H1 (cell line): Measurements from ENCODE around the gene CLGN. TPM values are rescaled to one million over a fixed set of nuclear protein-coding genes. Genes with fewer than 3 reads are reported as not detected.

Source experiments
- CTCF ChIA-PET: fragments of 300-600 bp; sonication (Branson Sonifier 250); formaldehyde crosslinking; loops from one replicate; lab custom pipeline; 2021; ENCODE audit not compliant: partially characterized antibody; lab: Charles Lee
- POLR2A ChIA-PET: fragments of 300-600 bp; sonication (Branson Sonifier 250); formaldehyde crosslinking; loops from one replicate; lab custom pipeline; 2021; ENCODE audit warnings: inconsistent platforms; ENCODE audit not compliant: partially characterized antibody; lab: Charles Lee
- DNase-seq, 2 experiments: peaks; one replicate each; pipeline versions ENCODE4 v3.0.0 to v3.0.0-alpha.2; 2010 to 2022; ENCODE audit warnings: low spot score in 2 of 2, low read depth in 1 of 2, mixed read lengths in 1 of 2
- FAIRE-seq: peaks from 2 replicates; lab custom pipeline; 2011; peaks lifted over from hg19 to GRCh38; lab: Jason Lieb, UNC
- H2AFZ ChIP-seq: 2 replicates; pipeline ENCODE4 v1.8.1; 2012; ENCODE audit warnings: low read length, inconsistent platforms
- H2AK5ac ChIP-seq: 2 replicates; pipeline ENCODE4 v1.6.1; 2013; ENCODE audit warnings: low read depth, low read length
- H2BK120ac ChIP-seq: replicated peaks from 2 replicates; pipeline ENCODE3; 2013; ENCODE audit warnings: low read depth, low read length, inconsistent platforms
- H2BK12ac ChIP-seq: 2 replicates; pipeline ENCODE4 v1.6.1; 2013; ENCODE audit warnings: low read depth, low read length
- H2BK15ac ChIP-seq: 2 replicates; pipeline ENCODE4 v1.6.1; 2013; ENCODE audit warnings: low read length
- H2BK20ac ChIP-seq: 2 replicates; pipeline ENCODE4 v1.6.1; 2013; ENCODE audit warnings: low read length
- H2BK5ac ChIP-seq: 2 replicates; pipeline ENCODE4 v1.6.1; 2013; ENCODE audit warnings: low read depth, low read length
- H3K14ac ChIP-seq: 2 replicates; pipeline ENCODE4 v1.6.1; 2013; ENCODE audit warnings: inconsistent platforms; ENCODE audit not compliant: insufficient read length
- H3K18ac ChIP-seq: 2 replicates; pipeline ENCODE4 v1.6.1; 2013; ENCODE audit warnings: low read length; ENCODE audit errors: extremely low read depth
- H3K23ac ChIP-seq: 2 replicates; pipeline ENCODE4 v1.6.1; 2013; ENCODE audit warnings: inconsistent platforms; ENCODE audit not compliant: insufficient read length
- H3K23me2 ChIP-seq: 2 replicates; pipeline ENCODE4 v1.6.1; 2013; ENCODE audit warnings: low read depth, low read length
- H3K27ac ChIP-seq: 2 replicates; pipeline ENCODE4 v1.6.1; 2011; ENCODE audit warnings: low read depth, low read length, inconsistent platforms
- H3K27me3 ChIP-seq, 4 experiments: replicated peaks in 1 of 4; 1 replicate in 1 of 4; 2 replicates in 3 of 4; pipeline versions ENCODE4 v1.6.1 to v1.8.1; 2011 to 2013; ENCODE audit warnings: low read length in 3 of 4, mild to moderate bottlenecking in 3 of 4, inconsistent platforms in 2 of 4, mixed read lengths in 2 of 4, moderate library complexity in 1 of 4; ENCODE audit not compliant: control insufficient read depth in 3 of 4, insufficient read depth in 3 of 4; ENCODE audit errors: extremely low read depth in 1 of 4
- H3K36me3 ChIP-seq, 4 experiments: 2 replicates each; pipeline versions ENCODE4 v1.6.1 to v1.8.1; 2011 to 2013; ENCODE audit warnings: mild to moderate bottlenecking in 4 of 4, low read length in 3 of 4, moderate library complexity in 2 of 4, control low read depth in 1 of 4, inconsistent platforms in 1 of 4; ENCODE audit not compliant: insufficient read depth in 4 of 4, control insufficient read depth in 2 of 4
- H3K4ac ChIP-seq: replicated peaks from 2 replicates; pipeline ENCODE3; 2013; ENCODE audit warnings: low read length, low read depth, mixed read lengths, inconsistent platforms; ENCODE audit not compliant: insufficient read length
- H3K4me1 ChIP-seq, 4 experiments: replicated peaks in 1 of 4; 1 replicate in 1 of 4; 2 replicates in 3 of 4; pipeline versions ENCODE4 v1.6.1 to v1.8.1; 2011 to 2013; ENCODE audit warnings: low read length in 3 of 4, inconsistent platforms in 2 of 4, mixed read lengths in 1 of 4; ENCODE audit not compliant: insufficient read depth in 4 of 4, control insufficient read depth in 3 of 4
- H3K4me2 ChIP-seq, 2 experiments: 2 replicates each; pipeline versions ENCODE4 v1.6.1 to v1.8.1; 2011 to 2013; ENCODE audit warnings: low read depth in 2 of 2, low read length in 2 of 2, control low read depth in 1 of 2, inconsistent platforms in 1 of 2, mild to moderate bottlenecking in 1 of 2; ENCODE audit not compliant: insufficient read depth in 1 of 2
- H3K4me3 ChIP-seq, 4 experiments: fragments of 200-600, 300-600 bp in 1 of 4; sonication (generic), shearing (Covaris generic), sonication (Bioruptor Twin) in 1 of 4; 2 replicates each; pipeline versions ENCODE4 v1.5.1 to v1.8.1; 2011 to 2016; ENCODE audit warnings: low read length in 4 of 4, low read depth in 3 of 4, control low read depth in 2 of 4, inconsistent platforms in 2 of 4, mild to moderate bottlenecking in 2 of 4, mixed read lengths in 1 of 4, moderate library complexity in 1 of 4; ENCODE audit not compliant: insufficient read depth in 2 of 4; ENCODE audit errors: extremely low read depth in 1 of 4
- H3K56ac ChIP-seq: replicated peaks from 2 replicates; pipeline ENCODE3; 2013; ENCODE audit warnings: low read depth, mild to moderate bottlenecking, mixed read lengths, low read length, inconsistent platforms; ENCODE audit not compliant: insufficient read length
- H3K79me1 ChIP-seq: 2 replicates; pipeline ENCODE4 v1.6.1; 2013; ENCODE audit warnings: low read depth, low read length, control low read depth
- H3K79me2 ChIP-seq, 2 experiments: 2 replicates each; pipeline versions ENCODE4 v1.6.1 to v1.8.1; 2012 to 2013; ENCODE audit warnings: low read length in 2 of 2, mild to moderate bottlenecking in 2 of 2, inconsistent platforms in 1 of 2; ENCODE audit not compliant: insufficient read depth in 2 of 2, control insufficient read depth in 1 of 2
- H3K9ac ChIP-seq, 4 experiments: replicated peaks in 1 of 4; 1 replicate in 1 of 4; 2 replicates in 3 of 4; pipeline versions ENCODE4 v1.6.1 to v1.8.1; 2011 to 2013; ENCODE audit warnings: low read depth in 3 of 4, low read length in 3 of 4, control low read depth in 2 of 4, mild to moderate bottlenecking in 2 of 4, moderate library complexity in 2 of 4, inconsistent platforms in 1 of 4; ENCODE audit errors: extremely low read depth in 1 of 4
- H3K9me3 ChIP-seq, 2 experiments: 2 replicates each; pipeline versions ENCODE4 v1.6.1 to v1.8.1; 2012 to 2013; ENCODE audit warnings: mild to moderate bottlenecking in 2 of 2, moderate library complexity in 2 of 2, control low read depth in 1 of 2, inconsistent platforms in 1 of 2, low read depth in 1 of 2, low read length in 1 of 2, mixed read lengths in 1 of 2; ENCODE audit not compliant: insufficient read depth in 2 of 2
- H4K20me1 ChIP-seq, 2 experiments: replicated peaks in 1 of 2; 2 replicates each; pipeline versions ENCODE3 to v1.8.1; 2011 to 2013; ENCODE audit warnings: inconsistent platforms in 2 of 2, low read length in 2 of 2, mild to moderate bottlenecking in 1 of 2; ENCODE audit not compliant: insufficient read depth in 2 of 2, control insufficient read depth in 1 of 2
- H4K5ac ChIP-seq: 2 replicates; pipeline ENCODE4 v1.6.1; 2013; ENCODE audit warnings: low read length, low read depth, mixed read lengths, inconsistent platforms; ENCODE audit not compliant: insufficient read length
- H4K8ac ChIP-seq: 2 replicates; pipeline ENCODE4 v1.8.0; 2013; ENCODE audit warnings: mild to moderate bottlenecking, moderate library complexity, low read length, inconsistent platforms; ENCODE audit not compliant: insufficient read depth; ENCODE audit errors: extremely low read depth
- H4K91ac ChIP-seq: replicated peaks from 2 replicates; pipeline ENCODE3; 2013; ENCODE audit warnings: low read length, mixed read lengths, inconsistent platforms; ENCODE audit not compliant: insufficient read length
- CEBPB ChIP-seq: IDR thresholded peaks from 2 replicates; pipeline ENCODE4 v1.6.1; 2012; ENCODE audit warnings: low read depth, low read length
- EZH2 ChIP-seq: fragments of 200-600 bp; sonication (generic); IDR thresholded peaks from 2 replicates; pipeline ENCODE4 v1.7.1; 2012; ENCODE audit warnings: low read depth, mild to moderate bottlenecking, moderate library complexity, low read length, inconsistent platforms; ENCODE audit not compliant: severe bottlenecking
- MAFK ChIP-seq: IDR thresholded peaks from 2 replicates; pipeline ENCODE4 v1.6.1; 2012; ENCODE audit warnings: low read depth, mild to moderate bottlenecking, improper control_type of control experiment, low read length
- MAX ChIP-seq: IDR thresholded peaks from 2 replicates; pipeline ENCODE4 v1.6.1; 2012; ENCODE audit warnings: inconsistent platforms
- POU5F1 ChIP-seq: IDR thresholded peaks from 2 replicates; pipeline ENCODE4 v1.6.1; 2011; ENCODE audit warnings: low read depth, mild to moderate bottlenecking, low read length, moderate library complexity
- RBBP5 ChIP-seq: IDR thresholded peaks from 2 replicates; pipeline ENCODE4 v1.7.1; 2012; ENCODE audit warnings: low read depth, mild to moderate bottlenecking, inconsistent platforms, low read length, moderate library complexity, borderline replicate concordance
- RFX5 ChIP-seq: IDR thresholded peaks from 2 replicates; pipeline ENCODE4 v1.6.1; 2011; ENCODE audit warnings: low read depth, low read length, improper control_type of control experiment, borderline replicate concordance
- SIN3A ChIP-seq, 2 experiments: IDR thresholded peaks in 1 of 2; conservative IDR thresholded peaks in 1 of 2; 2 replicates each; pipeline ENCODE4 v1.6.1; 2011 to 2012; ENCODE audit warnings: low read length in 2 of 2, improper control_type of control experiment in 1 of 2, low read depth in 1 of 2, mild to moderate bottlenecking in 1 of 2
- TAF1 ChIP-seq: IDR thresholded peaks from 2 replicates; pipeline ENCODE4 v1.6.1; 2011; ENCODE audit warnings: mild to moderate bottlenecking, low read depth, low read length
- TBP ChIP-seq: IDR thresholded peaks from 2 replicates; pipeline ENCODE4 v1.6.1; 2011; ENCODE audit warnings: low read depth, low read length, improper control_type of control experiment
- WGBS, 2 experiments: shearing (Covaris generic) in 1 of 2; methylation state at CpG; one replicate each; pipeline versions ENCODE4 v1.1.6 to v1.1.7; 2013 to 2015; ENCODE audit warnings: low lambda C conversion rate in 2 of 2, mixed read lengths in 2 of 2, inconsistent platforms in 1 of 2, low coverage in 1 of 2, missing lambda C conversion rate in 1 of 2; ENCODE audit not compliant: insufficient replicate concordance in 2 of 2, insufficient coverage in 1 of 2, insufficient read length in 1 of 2; ENCODE audit errors: extremely low coverage in 1 of 2, missing lambda C conversion rate in 1 of 2; 5-methylcytosine and 5-hydroxymethylcytosine counted together
- polyA plus RNA-seq, 7 experiments: library from polyadenylated mRNA; depleted of rRNA in 3 of 7; stranded (reverse) in 5 of 7; unstranded in 2 of 7; fragments of >200 nt in 5 of 7; fragments of 200-250 nt in 2 of 7; gene quantifications; 1 replicate in 5 of 7; 2 replicates in 1 of 7; 4 replicates in 1 of 7; pipeline versions ENCODE4 v1.2.1 to v1.2.3, GENCODE V29; 2011 to 2013; ENCODE audit warnings: missing spikeins in 2 of 7, mixed read lengths in 2 of 7
- total RNA-seq: library from RNA; stranded (reverse); fragmentation: NEBNext Ultra II Directional; extraction: Animal tissue kit (Norgen Biotek cat#: 25700); gene quantifications from 2 replicates; pipeline ENCODE4 v1.2.1, GENCODE V29; 2021

The CLGN gene
- total and polyA plus RNA-seq, 2 of the 8 experiments (the other 6 are each of a cell fraction or from before 2014, with no cell fraction given) = 1.7 to 3.1 TPM

GRCh38 chr4:140343303-140343702 lies 84.1 kb downstream of the CLGN start:
- no peak overlapping the region for H2BK20ac ChIP-seq
- no peak overlapping the region for H2AK5ac ChIP-seq
- H3K4me3 ChIP-seq = no peak overlapping the region
- peaks cover 0 to 1% (median 0%) of the 10 kb centered on the region in 4 experiments; a peak in 2 of 7 replicates for H3K27me3 ChIP-seq
- H4K20me1 ChIP-seq = no peaks in the 10 kb centered on the region
- no peak overlapping the region for H3K9ac ChIP-seq
- no peaks in the 10 kb centered on the region for H3K9me3 ChIP-seq
- H3K27ac ChIP-seq = no peak overlapping the region
- no peak overlapping the region for H3K14ac ChIP-seq
- no peak overlapping the region for H4K91ac ChIP-seq
- H2BK5ac ChIP-seq = no peak overlapping the region
- H3K18ac ChIP-seq = no peak overlapping the region
- no peaks in the 10 kb centered on the region for H3K79me2 ChIP-seq
- no peak overlapping the region for H3K4ac ChIP-seq
- H4K8ac ChIP-seq = no peak overlapping the region
- no peak overlapping the region for H4K5ac ChIP-seq
- no peak overlapping the region for H2AFZ ChIP-seq
- WGBS, 2 experiments = 88% methylated on average over 5 of the region's 5 CpGs; no CpG with 5 or more reads in 1 of the 2 experiments
- POLR2A ChIA-PET = no interaction called here
- H2BK15ac ChIP-seq = no peak overlapping the region
- DNase-seq (no peak), FAIRE-seq (no peak)
- H3K23ac ChIP-seq = no peak overlapping the region
- H3K36me3 ChIP-seq = no peaks in the 10 kb centered on the region
- CTCF ChIA-PET = interaction anchor here (0.9 to 4.4 kb wide), 6 partner anchors 13 to 331 kb away, joined by 3 to 24 read pairs (median 10); no protein-coding TSS in a partner anchor
- no peaks in the 10 kb centered on the region for H3K79me1 ChIP-seq
- peaks cover 0 to 12% (median 6%) of the 10 kb centered on the region in 4 experiments; a peak in 5 of 7 replicates for H3K4me1 ChIP-seq
- H2BK12ac ChIP-seq = no peak overlapping the region
- no peak overlapping the region for H3K4me2 ChIP-seq
- H3K56ac ChIP-seq = no peak overlapping the region
- no peak overlapping the region for H2BK120ac ChIP-seq
- H3K23me2 ChIP-seq = no peaks in the 10 kb centered on the region
- TF ChIP-seq SIN3A (conservative IDR thresholded peaks at IDR 0.05 in 1 of 2, IDR thresholded peaks at IDR 0.05 in 1 of 2; ENCODE audit: low read depth in 1 of 2, low read length in 2 of 2) (no peak), RBBP5 (no peak), TAF1 (no peak), TBP (no peak), MAX (no peak), POU5F1 (no peak), CEBPB (no peak), MAFK (no peak), EZH2 (no peak), RFX5 (no peak)
